ACC112 (cell line): Measurements from ENCODE around the gene TYK2.

Source experiments
- H2AFZ ChIP-seq: fragments of 200-600 bp; sonication (generic); one replicate; pipeline ENCODE4 v1.6.0; 2017; ENCODE audit warnings: antibody characterized with exemption, low read length; ENCODE audit not compliant: unreplicated experiment
- H3K27ac ChIP-seq: fragments of 200-600 bp; sonication (generic); 2 replicates; pipeline ENCODE4 v1.5.1; 2014; ENCODE audit warnings: low read depth, mild to moderate bottlenecking, antibody characterized with exemption, low read length, moderate library complexity
- H3K27me3 ChIP-seq: fragments of 200-600 bp; sonication (generic); 2 replicates; pipeline ENCODE4 v1.6.1; 2014; ENCODE audit warnings: mild to moderate bottlenecking, antibody characterized with exemption, low read length, moderate library complexity, mixed read lengths; ENCODE audit not compliant: insufficient read depth
- H3K36me3 ChIP-seq: fragments of 200-600 bp; sonication (generic); 2 replicates; pipeline ENCODE4 v1.6.1; 2016; ENCODE audit warnings: mild to moderate bottlenecking, antibody characterized with exemption, low read length, moderate library complexity, mixed read lengths; ENCODE audit not compliant: insufficient read depth
- H3K4me1 ChIP-seq: fragments of 200-600 bp; sonication (generic); one replicate; pipeline ENCODE4 v1.6.1; 2016; ENCODE audit warnings: low read length, mixed read lengths; ENCODE audit not compliant: insufficient read depth, unreplicated experiment, control insufficient read depth
- H3K4me3 ChIP-seq: fragments of 200-600 bp; sonication (generic); 2 replicates; pipeline ENCODE4 v1.5.1; 2014; ENCODE audit warnings: mild to moderate bottlenecking, low read depth, low read length
- H3K79me2 ChIP-seq: fragments of 200-600 bp; sonication (generic); one replicate; pipeline ENCODE4 v1.6.0; 2016; ENCODE audit warnings: low read length; ENCODE audit not compliant: control insufficient read depth, unreplicated experiment, insufficient read depth

The TYK2 gene

GRCh38 chr19:10380313-10381102, at the start of gene TYK2:
TSS of gene TYK2 (minus strand) at chr19:10380572. CDS start at chr19:10378406, 2,166 bp downstream.
- Histone ChIP-seq H3K79me2 (peaks cover 9% of the 10 kb centered on the region), H3K36me3 (no peaks in the 10 kb centered on the region), H3K4me1 (no peaks in the 10 kb centered on the region), H2AFZ (peak within 1 kb of the TSS; percentile 93), H3K4me3 (peak within 1 kb of the TSS; percentile 99), H3K27me3 (no peaks in the 10 kb centered on the region), H3K27ac (no peak within 1 kb of the TSS; the same call in 1 of the 2 replicates)

- Histone ChIP-seq H3K79me2 (peaks cover 4% of the 10 kb centered on the region), H3K4me1 (peaks cover 7% of the 10 kb centered on the region), H3K4me3 (no peak overlapping the region), H3K36me3 (no peaks in the 10 kb centered on the region), H3K27ac (no peak overlapping the region), H2AFZ (no peak overlapping the region), H3K27me3 (peaks cover 10% of the 10 kb centered on the region; the same call in 1 of the 2 replicates)
These were observed 48.6 kb upstream of the TYK2 start for GRCh38 chr19:10428996-10429381.

GRCh38 chr19:10427169-10427568, 46.8 kb upstream of the TYK2 start:
- H3K27me3 ChIP-seq: peaks cover 10% of the 10 kb centered on the region; the same call in 1 of the 2 replicates
- no peak overlapping the region for H2AFZ ChIP-seq
- no peak overlapping the region for H3K27ac ChIP-seq
- H3K79me2 ChIP-seq: no peaks in the 10 kb centered on the region
- H3K4me1 ChIP-seq: peaks cover 6% of the 10 kb centered on the region
- no peak overlapping the region for H3K4me3 ChIP-seq
- H3K36me3 ChIP-seq: no peaks in the 10 kb centered on the region

- Histone ChIP-seq H2AFZ (peak overlapping the region; percentile 43), H3K27ac (no peak overlapping the region), H3K4me1 (peaks cover 16% of the 10 kb centered on the region), H3K79me2 (no peaks in the 10 kb centered on the region), H3K36me3 (no peaks in the 10 kb centered on the region), H3K4me3 (peak overlapping the region; percentile 74), H3K27me3 (peaks cover 18% of the 10 kb centered on the region; the same call in 1 of the 2 replicates)
These were observed 43.8 kb upstream of the TYK2 start for GRCh38 chr19:10424011-10424637.

- Histone ChIP-seq H3K36me3 (no peaks in the 10 kb centered on the region), H3K79me2 (no peaks in the 10 kb centered on the region), H3K27ac (no peak overlapping the region), H3K4me3 (no peak overlapping the region), H2AFZ (no peak overlapping the region), H3K4me1 (peaks cover 27% of the 10 kb centered on the region), H3K27me3 (peaks cover 25% of the 10 kb centered on the region; the same call in 1 of the 2 replicates)
These were observed 42.5 kb upstream of the TYK2 start for GRCh38 chr19:10422846-10423245.

- H3K27me3 ChIP-seq: peaks cover 32% of the 10 kb centered on the region; the same call in 1 of the 2 replicates
- no peaks in the 10 kb centered on the region for H3K79me2 ChIP-seq
- H3K4me3 ChIP-seq: no peak overlapping the region; the same call in 1 of the 2 replicates
- peaks cover 28% of the 10 kb centered on the region for H3K4me1 ChIP-seq
- no peak overlapping the region for H3K27ac ChIP-seq
- H2AFZ ChIP-seq: no peak overlapping the region
- no peaks in the 10 kb centered on the region for H3K36me3 ChIP-seq
These were observed 41.7 kb upstream of the TYK2 start for GRCh38 chr19:10422046-10422461.

GRCh38 chr19:10421240-10422045, 41.1 kb upstream of the TYK2 start:
- Histone ChIP-seq H2AFZ (no peak overlapping the region), H3K27me3 (peaks cover 35% of the 10 kb centered on the region; the same call in 1 of the 2 replicates), H3K4me3 (peak overlapping the region; percentile 79), H3K79me2 (no peaks in the 10 kb centered on the region), H3K36me3 (no peaks in the 10 kb centered on the region), H3K4me1 (peaks cover 28% of the 10 kb centered on the region), H3K27ac (no peak overlapping the region)

GRCh38 chr19:10420444-10421239, 40.3 kb upstream of the TYK2 start, which contains the start of gene PDE4A:
TSS of gene PDE4A (plus strand) at chr19:10420538. CDS start at chr19:10420765, 227 bp downstream.
- no peak within 1 kb of the TSS for H3K27ac ChIP-seq
- peaks cover 35% of the 10 kb centered on the region; the same call in 1 of the 2 replicates for H3K27me3 ChIP-seq

GRCh38 chr19:10419646-10420443, 39.5 kb upstream of the TYK2 start:
- peak overlapping the region; percentile 43 for H2AFZ ChIP-seq

More at GRCh38 chr19:10420444-10421239, 40.3 kb upstream of the TYK2 start, which contains the start of gene PDE4A:
- Histone ChIP-seq H3K79me2 (no peaks in the 10 kb centered on the region), H3K36me3 (no peaks in the 10 kb centered on the region), H3K4me1 (peaks cover 28% of the 10 kb centered on the region), H3K4me3 (peak within 1 kb of the TSS; percentile 79), H2AFZ (peak within 1 kb of the TSS; percentile 43)

More at GRCh38 chr19:10419646-10420443, 39.5 kb upstream of the TYK2 start:
- Histone ChIP-seq H3K4me3 (peak overlapping the region; percentile 79), H3K79me2 (no peaks in the 10 kb centered on the region), H3K27me3 (peaks cover 35% of the 10 kb centered on the region; the same call in 1 of the 2 replicates), H3K27ac (no peak overlapping the region), H3K36me3 (no peaks in the 10 kb centered on the region), H3K4me1 (peaks cover 28% of the 10 kb centered on the region)
